NCI-H1417 treated with DMSO at 0.1 percent for 48 hours (cell line): ENCODE measurements around the gene SALL1.

ENCODE experiments used
- DNase-seq: peaks from one replicate; lab custom pipeline; 2025; lab: John Stamatoyannopoulos, UW

Gene SALL1

GRCh38 chr16:51141106-51141505 is 10.0 kb downstream of the SALL1 start:
- no peak for DNase-seq

- no peak for DNase-seq
Observed at GRCh38 chr16:51140112-51140511, 11.0 kb downstream of the SALL1 start.

- DNase-seq = no peak
Observed at GRCh38 chr16:51139568-51139967, 11.5 kb downstream of the SALL1 start.

GRCh38 chr16:51138178-51138577 is 12.9 kb downstream of the SALL1 start:
- DNase-seq = no peak

- no peak for DNase-seq
Observed at GRCh38 chr16:51137097-51137496, 14.0 kb downstream of the SALL1 start.

- no peak for DNase-seq
Observed at GRCh38 chr16:51134876-51135275, 16.2 kb downstream of the SALL1 start.

- DNase-seq = no peak
Observed at GRCh38 chr16:51134269-51134812, 16.7 kb downstream of the SALL1 start.

- no peak for DNase-seq
Observed at GRCh38 chr16:51133688-51134087, 17.4 kb downstream of the SALL1 start.

GRCh38 chr16:51133183-51133582 is 17.9 kb downstream of the SALL1 start:
- no peak for DNase-seq

GRCh38 chr16:51132490-51133115 is 18.5 kb downstream of the SALL1 start:
- DNase-seq = no peak

GRCh38 chr16:51131619-51132018 is 19.5 kb downstream of the SALL1 start:
- no peak for DNase-seq

- DNase-seq = no peak
Observed at GRCh38 chr16:51129105-51129504, 22.0 kb downstream of the SALL1 start.

- DNase-seq = no peak
Observed at GRCh38 chr16:51125992-51126391, 25.1 kb downstream of the SALL1 start.

GRCh38 chr16:51124896-51125295 is 26.2 kb downstream of the SALL1 start:
- DNase-seq = no peak

GRCh38 chr16:51121850-51122249 is 29.2 kb downstream of the SALL1 start:
- no peak for DNase-seq

GRCh38 chr16:51120730-51121347 is 30.2 kb downstream of the SALL1 start:
- DNase-seq = no peak

GRCh38 chr16:51119973-51120729 is 30.9 kb downstream of the SALL1 start:
- DNase-seq = no peak

- DNase-seq = no peak
Observed at GRCh38 chr16:51119556-51119955, 31.5 kb downstream of the SALL1 start.

- DNase-seq = no peak
Observed at GRCh38 chr16:51116353-51116752, 34.7 kb downstream of the SALL1 start.

GRCh38 chr16:51114382-51114781 is 36.7 kb downstream of the SALL1 start:
- no peak for DNase-seq

- DNase-seq = no peak
Observed at GRCh38 chr16:51113236-51114125, 37.6 kb downstream of the SALL1 start.

- no peak for DNase-seq
Observed at GRCh38 chr16:51112323-51112722, 38.7 kb downstream of the SALL1 start.
